ENCODE data around the gene SLC5A1.

Gene SLC5A1

DNA sequence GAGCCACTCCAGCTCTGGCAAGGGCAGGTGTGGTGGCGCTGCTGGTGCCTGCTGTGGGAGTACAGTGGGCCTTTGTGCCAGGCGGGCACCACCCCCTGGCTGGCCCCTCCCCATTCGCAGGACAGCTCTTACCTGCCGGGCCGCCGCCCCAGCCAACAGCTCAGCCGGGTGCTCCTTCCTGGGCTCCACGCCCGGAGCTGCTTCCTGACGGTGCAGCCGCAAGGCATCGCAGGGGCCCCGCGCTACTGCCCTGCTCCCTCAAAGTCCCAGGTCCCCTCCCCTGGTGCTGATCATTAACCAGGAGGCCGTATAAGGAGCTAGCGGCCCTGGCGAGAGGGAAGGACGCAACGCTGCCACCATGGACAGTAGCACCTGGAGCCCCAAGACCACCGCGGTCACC is at the start of gene SLC5A1:
SLC5A1 (plus strand) TSS at position 338 of the 400 bp plus-strand sequence; CDS start at position 359, 21 bp downstream.
- no peak for DNase-seq (ENCODE audit: low read depth in 2 of 2)

DNA sequence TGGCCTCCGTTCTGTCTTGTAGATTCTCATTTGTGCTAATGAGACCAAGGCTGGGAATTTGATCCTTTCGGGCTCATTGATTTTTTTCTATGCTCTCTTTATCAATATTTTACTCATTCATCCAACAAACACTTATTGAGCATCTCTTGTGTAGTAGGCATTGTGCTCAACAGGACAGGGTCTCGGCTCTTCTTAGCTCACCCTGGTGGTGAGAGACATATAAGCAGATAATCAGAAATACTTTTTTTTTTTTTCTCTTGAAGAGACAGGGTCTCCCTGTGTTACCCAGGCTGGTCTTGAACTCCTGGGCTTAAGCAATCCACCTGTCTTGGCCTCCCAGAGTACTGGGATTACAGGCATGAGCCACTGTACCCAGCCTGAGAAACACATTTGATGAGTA is 48.0 kb upstream of the SLC5A1 start:
- DNase-seq (ENCODE audit: low read depth in 2 of 2): no peak

GRCh38 chr22:31995807-31996206 is 47.3 kb upstream of the SLC5A1 start:
- no peak for DNase-seq (ENCODE audit: low read depth in 2 of 2)

DNA sequence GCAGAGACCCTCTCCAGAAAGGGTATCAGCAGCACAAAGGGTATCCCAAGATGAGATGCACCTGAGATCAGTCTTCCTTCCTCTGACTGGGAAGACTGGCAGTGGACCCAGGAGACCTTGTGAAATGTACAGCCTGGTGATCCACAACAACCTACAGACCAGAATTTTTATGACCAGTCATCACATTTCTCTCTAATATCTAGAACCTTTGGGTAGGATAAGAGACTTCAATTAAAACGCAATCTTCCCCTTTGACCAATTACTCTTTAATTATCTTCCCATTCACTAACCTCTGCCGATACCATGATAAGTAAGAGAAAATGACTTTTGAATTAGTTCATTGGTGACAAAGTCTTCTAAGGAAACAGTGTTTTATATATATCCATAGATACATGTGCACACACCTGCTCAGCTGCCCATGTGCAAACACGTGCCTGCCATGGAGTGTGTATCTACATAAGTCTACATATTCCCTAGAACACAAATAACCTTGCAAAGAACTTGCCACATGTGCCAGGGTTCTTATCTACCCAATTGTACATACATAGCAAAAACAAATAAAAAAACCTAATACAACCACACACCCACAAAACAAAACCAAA is 44.2 kb upstream of the SLC5A1 start:
- no peak for DNase-seq (ENCODE audit: low read depth in 2 of 2)

DNA sequence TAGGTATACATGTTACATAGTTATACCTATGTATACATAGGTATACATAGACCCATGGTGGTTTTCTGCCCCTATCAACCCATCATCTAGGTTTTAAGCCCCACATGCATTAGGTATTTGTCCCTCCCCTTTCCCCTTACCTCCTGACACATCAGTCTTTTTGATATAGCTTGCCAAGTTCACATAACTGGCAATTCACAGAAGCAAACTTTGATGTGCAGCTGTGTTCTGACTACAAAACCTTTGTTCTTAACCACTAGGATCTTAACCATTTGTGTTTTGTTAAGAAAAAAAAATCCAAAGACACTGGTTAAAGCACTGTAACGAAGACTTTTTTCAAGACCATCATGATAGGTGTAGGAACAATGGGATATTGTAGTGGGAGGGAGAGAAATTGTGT is 42.9 kb upstream of the SLC5A1 start:
- DNase-seq (ENCODE audit: low read depth in 2 of 2): no peak

- DNase-seq (ENCODE audit: low read depth in 2 of 2): no peak
Measured at GRCh38 chr22:32005453-32005852, 37.6 kb upstream of the SLC5A1 start.

DNA sequence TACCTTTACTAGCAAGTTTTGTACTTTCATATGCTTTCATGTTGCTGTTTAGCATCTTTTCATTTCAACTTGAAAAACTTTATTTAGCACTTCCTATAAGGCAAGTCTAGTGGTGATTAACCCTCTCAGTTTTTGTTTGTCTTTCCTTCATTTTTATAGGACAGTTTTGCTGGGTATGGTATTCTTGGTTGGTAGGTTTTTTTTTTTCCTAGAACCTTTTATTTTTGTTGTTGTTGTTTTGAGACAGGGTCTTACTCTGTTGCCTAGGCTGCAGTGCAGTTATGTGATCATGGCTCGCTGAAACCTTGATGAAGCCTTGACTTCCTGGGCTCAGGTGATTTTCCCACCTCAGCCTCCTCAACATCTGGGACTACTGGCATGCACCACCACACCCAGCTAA is 29.9 kb upstream of the SLC5A1 start:
- DNase-seq (ENCODE audit: low read depth in 2 of 2): no peak

GRCh38 chr22:32016081-32016480 is 27.0 kb upstream of the SLC5A1 start:
- no peak for DNase-seq (ENCODE audit: low read depth in 2 of 2)

- no peak for DNase-seq (ENCODE audit: low read depth in 2 of 2)
Measured at GRCh38 chr22:32018056-32018455, 25.0 kb upstream of the SLC5A1 start.

DNA sequence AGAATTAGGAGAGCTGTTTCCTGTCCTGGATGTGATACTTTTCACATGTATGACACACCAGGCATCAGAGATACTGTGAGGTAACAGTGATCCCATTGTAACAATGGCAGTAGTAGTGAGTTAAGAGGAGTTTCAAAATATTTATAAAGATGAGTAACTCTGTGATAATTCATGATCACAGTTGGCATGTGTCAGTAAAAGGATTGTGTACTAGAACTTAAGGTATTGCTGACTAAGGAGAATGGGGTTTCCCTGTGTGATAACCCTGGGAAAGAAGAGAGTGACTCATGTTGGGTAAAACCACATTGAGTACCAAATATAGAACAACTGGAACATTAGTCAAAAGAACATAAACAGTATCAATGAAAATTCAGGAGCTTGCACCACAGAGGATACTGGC is 22.9 kb upstream of the SLC5A1 start:
- no peak for DNase-seq (ENCODE audit: low read depth in 2 of 2)

- no peak for DNase-seq (ENCODE audit: low read depth in 2 of 2)
Measured at GRCh38 chr22:32021716-32022115, 21.3 kb upstream of the SLC5A1 start.

DNA sequence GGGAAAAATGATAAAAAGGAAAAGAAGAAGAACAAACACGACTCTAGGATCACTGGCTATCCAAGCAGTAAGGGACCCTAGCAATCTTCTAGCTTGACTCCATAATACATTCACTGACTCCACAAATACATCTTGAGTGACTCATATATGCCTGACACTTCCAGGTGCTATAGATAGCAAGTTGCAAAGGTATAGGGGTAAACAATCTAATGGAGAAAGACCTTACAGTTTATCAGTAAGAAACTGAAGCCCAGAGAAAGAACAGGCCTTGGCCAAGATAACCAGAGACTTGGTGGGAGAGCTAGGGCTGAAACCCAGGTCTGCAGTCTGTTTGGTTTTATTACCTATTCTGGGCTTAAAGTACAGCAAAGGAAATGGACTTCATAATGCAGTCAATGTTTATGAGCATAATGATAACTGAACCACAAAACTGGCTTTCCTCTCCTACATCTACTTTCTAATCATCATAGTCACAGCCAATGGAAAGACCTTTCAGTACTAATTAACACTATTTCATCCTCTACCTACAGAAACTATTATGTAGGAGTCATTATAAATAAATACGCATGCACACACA is 19.7 kb upstream of the SLC5A1 start:
- no peak for DNase-seq (ENCODE audit: low read depth in 2 of 2)

GRCh38 chr22:32024796-32025195 is 18.3 kb upstream of the SLC5A1 start:
- no peak for DNase-seq (ENCODE audit: low read depth in 2 of 2)

GRCh38 chr22:32030518-32031247 is 12.4 kb upstream of the SLC5A1 start:
- no peak for DNase-seq (ENCODE audit: low read depth in 2 of 2)

DNA sequence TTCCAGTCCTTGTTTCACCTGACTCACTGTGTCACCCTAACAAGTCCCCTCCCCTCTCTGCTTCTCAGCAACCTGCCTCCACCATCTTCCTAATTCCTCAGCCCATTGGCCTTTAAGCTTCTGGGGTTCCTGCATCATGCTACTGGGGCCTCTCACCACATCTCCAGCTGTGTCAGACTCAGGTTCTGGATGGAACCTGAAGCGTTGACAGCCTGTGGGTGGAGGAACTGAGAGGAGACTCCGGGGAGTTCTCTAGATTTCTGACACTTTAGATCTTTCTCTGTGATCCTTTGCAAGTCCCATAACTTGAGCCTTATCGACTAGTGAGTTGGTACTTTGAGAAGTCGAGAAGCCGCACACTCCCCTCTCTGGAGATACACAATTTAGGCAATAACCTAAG is 11.6 kb upstream of the SLC5A1 start:
- no peak for DNase-seq (ENCODE audit: low read depth in 2 of 2)

GRCh38 chr22:32034275-32034674 is 8.8 kb upstream of the SLC5A1 start:
- no peak for DNase-seq (ENCODE audit: low read depth in 2 of 2)

GRCh38 chr22:32037236-32037635 is 5.8 kb upstream of the SLC5A1 start:
- DNase-seq (ENCODE audit: low read depth in 2 of 2): no peak

DNA sequence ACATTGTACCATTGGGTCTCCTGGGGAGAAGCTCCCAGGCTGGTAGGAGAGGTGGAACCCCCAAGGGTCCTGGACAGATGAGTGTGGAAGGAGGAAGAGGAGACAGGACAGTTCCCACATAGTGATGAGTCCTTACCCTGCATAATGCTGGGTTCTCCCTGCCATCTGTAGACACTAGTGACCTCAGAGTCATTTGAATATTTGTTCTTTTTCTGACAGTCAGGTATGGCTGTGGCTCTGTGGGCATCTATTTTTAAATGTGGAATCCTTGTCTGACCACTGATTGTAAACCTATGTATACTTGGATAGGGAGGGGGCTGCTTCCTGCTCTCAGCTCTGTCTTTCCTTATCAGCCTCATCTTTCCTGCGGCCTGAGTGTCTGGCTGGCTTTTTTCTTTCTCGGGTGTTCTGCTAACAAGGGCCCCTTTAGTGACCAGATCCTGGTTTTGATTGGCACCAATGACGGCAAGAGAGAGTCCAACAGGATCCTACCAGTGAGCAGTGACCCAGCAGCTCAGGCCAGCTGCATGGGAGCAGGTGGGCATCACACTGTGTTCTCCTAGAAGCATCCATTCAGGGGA is 2.6 kb upstream of the SLC5A1 start:
- no peak for DNase-seq (ENCODE audit: low read depth in 2 of 2)

DNA sequence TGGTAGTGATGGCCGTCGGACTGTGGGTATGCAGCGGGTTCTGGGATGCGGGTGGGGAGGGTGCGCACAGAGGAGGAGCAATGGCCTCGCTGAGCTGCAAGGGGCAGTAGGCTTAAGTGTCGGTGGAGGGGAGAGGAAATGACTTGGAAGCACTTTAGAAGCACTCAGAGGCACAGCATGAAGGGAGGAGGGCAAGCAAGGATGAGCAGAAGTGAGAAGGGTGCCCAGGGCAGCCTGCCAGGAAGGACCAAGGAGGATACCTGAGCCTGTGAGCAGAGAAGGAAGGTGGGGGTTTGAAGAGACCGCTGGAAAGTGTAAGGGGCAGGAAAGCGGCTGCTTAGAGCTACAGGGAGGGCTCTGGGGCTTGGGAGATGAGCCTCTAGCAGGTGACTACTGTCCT is 330 bp downstream of the SLC5A1 start:
- DNase-seq (ENCODE audit: low read depth in 2 of 2): no peak

GRCh38 chr22:32044477-32044876 is 1.4 kb downstream of the SLC5A1 start:
- no peak for DNase-seq (ENCODE audit: low read depth in 2 of 2)

DNA sequence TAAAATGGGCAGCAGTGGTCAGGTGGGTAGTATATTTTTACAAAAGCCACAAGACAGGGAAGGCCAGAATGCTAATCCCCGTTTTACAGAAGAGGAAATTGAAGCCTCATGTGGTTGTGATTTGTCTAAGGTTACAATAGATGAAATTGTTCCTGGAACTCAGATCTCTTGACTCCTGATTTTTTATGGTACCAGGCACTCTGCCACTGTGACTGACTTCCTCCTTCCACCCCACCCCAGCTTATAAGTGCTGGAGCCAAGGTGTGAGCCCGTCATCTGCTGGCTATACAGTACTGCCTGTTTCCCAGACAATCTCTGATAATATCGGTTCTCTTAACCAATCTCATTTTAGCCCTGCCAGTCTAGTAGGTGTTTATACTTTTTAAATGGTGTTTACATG is 1.9 kb downstream of the SLC5A1 start:
- DNase-seq (ENCODE audit: low read depth in 2 of 2): no peak

DNA sequence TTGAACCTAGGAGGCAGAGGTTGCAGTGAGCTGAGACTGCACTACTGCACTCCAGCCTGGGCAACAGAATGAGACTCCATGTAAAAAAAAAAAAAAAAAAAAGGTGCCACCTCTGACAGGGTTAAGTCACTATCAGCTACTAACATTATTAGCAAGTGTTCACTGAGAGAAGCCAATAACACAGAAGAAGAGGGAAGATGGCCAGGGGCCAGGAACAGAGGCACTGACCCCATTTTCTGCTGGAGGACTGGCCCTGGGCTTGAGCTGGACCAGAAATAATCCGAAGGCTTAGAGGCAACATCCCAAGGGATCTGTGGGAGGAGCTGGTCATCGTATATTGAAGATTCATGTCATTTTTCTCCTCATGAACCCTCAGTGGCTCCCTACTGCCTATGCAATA is 5.0 kb downstream of the SLC5A1 start:
- DNase-seq (ENCODE audit: low read depth in 2 of 2): no peak
